Fibroblast of peridontal ligament (primary cell): ENCODE data around the gene OPA3.
"Not testable (repeated sequence)": the region's sequence is repeated elsewhere in the genome, so short reads cannot be mapped to it uniquely, and the experiment has no call there.

Experiments
- DNase-seq: peaks from one replicate; pipeline ENCODE4 v3.0.0-alpha.2; 2010; ENCODE audit errors: extremely low read depth

Gene OPA3

DNA sequence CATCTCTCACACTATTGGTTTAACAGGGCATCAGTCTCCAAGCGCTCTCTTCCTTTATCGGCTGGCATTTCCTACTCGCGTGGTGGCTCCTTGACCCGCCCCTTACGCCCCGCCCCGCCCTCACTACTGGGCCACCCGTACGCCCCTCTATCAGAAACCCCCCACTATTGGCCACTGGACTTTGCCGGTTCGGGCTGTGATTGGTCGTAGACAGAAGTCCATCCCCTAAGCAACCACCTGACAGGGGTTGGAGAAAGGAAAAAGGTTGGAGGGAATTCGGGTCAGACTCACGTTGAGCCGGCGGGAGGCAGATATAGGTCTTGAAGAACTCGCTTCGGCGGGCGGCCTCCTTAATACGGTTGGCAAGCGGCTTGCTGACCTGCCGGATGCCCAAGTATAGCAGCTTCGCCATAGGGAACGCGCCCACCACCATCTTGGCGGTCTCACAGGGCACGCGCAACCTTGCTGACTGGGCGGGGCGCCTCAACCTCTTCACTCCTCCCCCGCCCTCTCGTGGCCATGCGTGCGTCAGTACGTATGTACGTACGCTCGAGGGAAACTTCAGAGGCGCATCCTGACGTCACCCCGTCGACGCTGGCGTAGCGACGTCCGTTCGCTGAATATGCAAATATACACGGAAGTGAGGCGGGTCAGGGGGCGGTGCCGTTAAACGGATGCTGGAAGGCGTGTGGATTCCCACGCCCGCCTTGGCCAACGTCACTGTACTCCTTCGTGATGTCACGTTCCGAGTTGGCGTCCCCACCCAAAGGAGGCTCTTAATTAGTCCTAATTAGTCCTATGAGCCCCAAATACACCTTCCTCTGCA lies at the start of gene OPA3:
Gene OPA3, minus strand, starts transcription at position 471 of the 826 bp plus-strand sequence. Its CDS starts 38 bp downstream, at position 433.
- peak; percentile 100 for DNase-seq

GRCh38 chr19:45632468-45633196 lies 48.0 kb upstream of the OPA3 start:
- peak; percentile 88 for DNase-seq

- peak; percentile 90 for DNase-seq
These were observed 45.9 kb upstream of the OPA3 start for GRCh38 chr19:45630463-45630862.

DNA sequence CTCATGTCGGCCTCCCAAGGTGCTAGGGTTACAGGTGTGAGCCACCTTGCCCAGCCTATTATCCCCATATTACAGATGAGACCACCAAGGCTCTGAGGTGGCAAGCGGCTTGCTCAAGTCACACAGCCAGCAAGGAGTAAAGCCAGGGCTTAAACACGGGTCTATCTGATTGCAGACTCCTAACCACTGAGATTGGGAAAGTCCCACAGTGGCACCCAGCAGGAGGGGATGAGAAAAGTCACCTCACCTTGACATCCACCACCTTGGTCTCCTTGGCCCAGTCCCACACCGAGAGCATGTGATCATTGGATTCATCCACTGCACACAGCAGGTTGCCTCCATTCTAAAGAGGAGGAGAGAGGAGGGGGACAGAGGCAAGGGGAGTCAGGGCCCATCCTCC lies 45.1 kb upstream of the OPA3 start:
- DNase-seq, result no peak

GRCh38 chr19:45628219-45628618 lies 43.6 kb upstream of the OPA3 start:
- not testable (repeated sequence) for DNase-seq

DNA sequence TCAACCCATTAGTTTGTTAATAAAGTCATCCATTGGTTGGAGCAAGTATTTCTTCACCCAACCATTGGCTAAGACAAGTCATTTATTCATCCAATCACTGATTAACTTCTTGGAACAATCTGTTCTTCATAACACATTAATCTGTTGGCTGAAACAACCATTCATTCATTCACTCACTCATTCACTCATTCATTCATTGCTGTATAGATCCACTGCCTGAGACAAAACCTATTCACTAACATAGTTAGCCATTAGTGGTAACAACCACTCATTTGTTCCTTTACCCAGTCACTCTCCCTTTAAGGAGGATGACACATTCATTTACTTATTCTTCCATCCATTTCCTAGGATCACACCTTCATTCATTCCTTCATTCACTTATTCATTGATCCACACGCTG lies 39.4 kb upstream of the OPA3 start:
- no peak for DNase-seq

DNA sequence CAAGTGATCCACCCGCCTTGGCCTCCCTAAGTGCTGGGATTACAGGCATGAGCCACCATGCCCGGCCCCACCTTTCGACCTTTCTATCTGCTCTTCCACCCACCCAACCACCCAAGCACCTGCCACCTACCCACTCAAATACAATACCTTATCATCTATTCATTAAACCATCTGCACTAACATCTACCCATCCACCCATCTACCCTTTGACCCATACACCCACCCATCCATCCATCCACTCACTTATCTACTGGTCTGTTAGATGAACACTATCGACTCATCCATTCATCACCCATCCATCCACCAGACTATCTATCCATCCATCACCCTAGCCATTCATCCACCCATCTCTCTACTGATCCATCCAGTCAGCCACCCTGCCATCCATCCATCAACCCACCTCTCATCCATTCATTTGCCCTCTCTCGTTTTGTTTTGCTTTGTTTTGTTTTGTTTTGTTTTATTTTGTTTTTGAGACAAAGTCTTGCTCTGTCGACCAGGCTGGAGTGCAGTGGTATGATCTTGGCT lies 37.4 kb upstream of the OPA3 start:
- DNase-seq, result no peak

GRCh38 chr19:45621389-45621788 lies 36.8 kb upstream of the OPA3 start:
- DNase-seq, result no peak

- DNase-seq, result no peak
These were observed 32.1 kb upstream of the OPA3 start for GRCh38 chr19:45616704-45617017.

- DNase-seq, result peak; percentile 35
These were observed 31.4 kb upstream of the OPA3 start for GRCh38 chr19:45615795-45616703.

GRCh38 chr19:45615056-45615455 lies 30.5 kb upstream of the OPA3 start:
- not testable (repeated sequence) for DNase-seq

GRCh38 chr19:45613926-45614725 lies 29.5 kb upstream of the OPA3 start:
- peak; percentile 83 for DNase-seq

DNA sequence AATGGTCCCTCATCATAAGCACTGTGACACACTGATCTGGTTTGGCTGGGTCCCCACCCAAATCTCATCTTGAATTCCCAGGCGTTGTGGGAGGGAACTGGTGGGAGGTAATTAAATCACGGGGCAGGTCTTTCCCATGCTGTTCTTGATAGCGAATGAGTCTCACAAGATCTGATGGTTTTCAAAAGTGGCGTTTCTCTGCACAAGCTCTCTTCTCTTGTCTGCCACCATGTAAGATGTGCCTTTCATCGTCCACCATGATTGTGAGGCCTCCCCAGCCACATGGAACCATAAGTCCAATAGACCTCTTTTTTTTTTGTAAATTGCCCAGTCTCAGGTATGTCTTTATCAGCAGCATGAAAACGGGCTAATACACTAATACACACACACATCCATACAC lies 24.3 kb upstream of the OPA3 start:
- no peak for DNase-seq

DNA sequence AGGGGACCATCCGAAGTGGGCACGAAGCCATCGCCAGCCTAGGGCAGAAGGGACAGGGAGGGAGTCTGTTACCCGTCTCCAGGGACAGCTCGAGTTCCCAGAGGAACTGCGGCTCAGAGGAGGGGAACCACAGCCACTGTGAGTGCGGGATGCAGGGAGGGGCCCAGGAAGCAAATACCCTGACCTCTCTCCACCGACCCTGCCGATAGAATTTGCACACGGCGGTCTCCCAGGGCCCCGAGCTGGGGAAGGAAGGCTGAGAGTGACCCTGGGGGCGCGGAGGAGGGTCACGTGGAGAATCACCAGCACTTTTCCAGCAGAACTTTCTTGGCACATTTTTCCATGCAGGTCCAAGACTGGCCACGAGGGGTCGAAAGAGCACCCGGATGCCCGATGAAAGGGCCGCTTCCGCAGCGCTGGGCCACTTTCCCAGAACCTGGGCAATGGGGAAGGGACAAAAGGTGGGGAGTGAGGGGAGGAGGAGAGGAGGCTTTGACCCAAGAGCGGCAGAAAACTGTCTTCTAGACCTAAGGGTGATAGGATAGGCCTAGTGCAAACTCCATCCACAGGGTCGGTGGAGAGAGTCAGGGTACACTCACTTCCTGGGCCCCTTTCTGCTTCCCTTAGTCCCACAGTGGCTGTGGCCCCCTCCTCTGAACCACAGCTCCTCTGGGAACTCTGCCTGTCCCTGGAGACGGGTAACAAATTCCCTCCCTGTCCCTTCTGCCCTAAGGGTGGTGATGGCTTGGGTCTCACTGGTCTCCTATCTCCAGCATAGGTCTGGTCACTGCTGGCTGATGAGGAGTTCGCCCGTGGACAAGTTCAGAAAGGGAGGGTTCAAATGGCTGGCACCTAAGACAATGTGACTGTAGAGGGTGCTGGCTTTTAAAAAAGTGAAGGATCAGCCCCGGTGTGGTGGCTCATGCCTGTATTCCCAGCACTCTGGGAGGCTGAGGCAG lies 22.7 kb upstream of the OPA3 start:
- DNase-seq, result peak; percentile 67

- no peak for DNase-seq
These were observed 17.1 kb upstream of the OPA3 start, which contains the start of gene GPR4 for GRCh38 chr19:45601524-45602374. Gene GPR4, minus strand, starts transcription at chr19:45602212. Its CDS starts 10,346 bp downstream, at chr19:45591866.

- DNase-seq, result no peak
These were observed 16.5 kb upstream of the OPA3 start for GRCh38 chr19:45601115-45601514.

DNA sequence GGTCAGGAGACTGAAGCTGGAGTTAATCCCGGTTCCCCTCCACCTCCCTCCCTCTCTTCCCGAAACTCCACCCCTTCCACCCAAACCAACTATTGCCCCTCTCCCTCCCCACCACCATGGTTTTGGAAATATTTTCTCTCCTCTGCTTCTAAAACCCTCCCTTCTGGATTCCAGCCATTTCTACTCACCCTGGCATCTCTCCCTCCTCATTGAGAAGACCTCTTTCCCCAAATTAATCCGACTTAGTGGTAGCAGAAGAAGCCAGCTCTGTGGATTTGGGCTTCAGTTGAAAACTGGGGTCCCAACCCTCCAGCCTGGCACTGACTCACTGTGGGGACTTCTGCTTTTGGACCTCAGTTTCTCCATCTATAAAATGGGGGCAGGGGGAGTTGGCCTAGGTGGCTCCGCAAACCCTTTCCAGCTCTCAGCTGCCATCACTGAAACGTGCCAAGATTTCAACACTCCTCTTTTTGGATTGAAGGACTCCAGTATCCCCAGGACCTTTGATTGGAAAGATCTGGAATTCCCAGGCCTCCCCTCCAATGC lies 15.8 kb upstream of the OPA3 start:
- no peak for DNase-seq

DNA sequence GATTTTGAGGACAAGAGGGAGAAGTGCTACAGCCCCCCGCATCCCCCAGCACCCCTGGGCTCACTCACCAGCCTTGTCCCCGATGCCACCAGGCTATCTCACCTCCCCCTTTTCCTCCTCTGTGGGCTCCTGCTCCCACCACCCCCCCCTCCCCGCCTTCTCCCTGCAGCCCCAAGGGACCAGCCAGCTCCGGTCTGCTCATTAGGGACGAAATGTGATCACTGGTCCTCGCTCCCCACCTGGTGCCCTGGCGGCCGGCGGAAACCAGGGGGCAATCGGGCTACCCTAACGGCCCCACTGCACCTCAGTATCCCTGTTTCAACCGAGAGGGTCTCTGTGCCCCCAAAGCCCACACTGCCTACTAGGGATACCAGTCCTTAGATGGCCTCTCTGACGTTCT lies 14.7 kb upstream of the OPA3 start:
- DNase-seq, result no peak
